ENCODE data around the gene SNX18.

Gene SNX18

DNA sequence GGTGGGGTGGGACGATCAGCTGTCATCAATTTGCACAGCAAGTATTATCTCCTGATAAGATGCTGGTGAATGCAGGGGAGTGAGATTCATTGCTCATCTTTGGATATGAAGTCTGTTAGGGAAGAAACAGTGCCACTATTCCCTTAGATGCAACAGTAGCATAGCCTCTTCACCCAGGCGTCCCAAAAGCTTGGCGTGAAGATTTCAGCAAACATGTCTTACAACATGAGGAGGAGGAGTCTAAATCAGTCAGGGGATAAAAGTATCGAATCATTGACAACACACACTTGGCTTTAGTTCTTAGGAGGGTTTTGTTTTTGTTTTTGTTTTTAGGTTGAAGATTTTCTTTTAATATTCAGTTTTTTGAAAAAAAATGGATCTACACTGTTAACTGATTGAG, 26.5 kb downstream of the SNX18 start:
- DNase-seq (ENCODE audit: low spot score in 2 of 2) (no peak), ATAC-seq (no peak)
- Mint-ChIP-seq H3K4me1 (peaks cover 24% of the 10 kb centered on the region), H3K9me3 (no peaks in the 10 kb centered on the region), H3K27ac (no peak overlapping the region), H3K4me3 (no peak overlapping the region), H3K36me3 (peaks cover 24% of the 10 kb centered on the region)

DNA sequence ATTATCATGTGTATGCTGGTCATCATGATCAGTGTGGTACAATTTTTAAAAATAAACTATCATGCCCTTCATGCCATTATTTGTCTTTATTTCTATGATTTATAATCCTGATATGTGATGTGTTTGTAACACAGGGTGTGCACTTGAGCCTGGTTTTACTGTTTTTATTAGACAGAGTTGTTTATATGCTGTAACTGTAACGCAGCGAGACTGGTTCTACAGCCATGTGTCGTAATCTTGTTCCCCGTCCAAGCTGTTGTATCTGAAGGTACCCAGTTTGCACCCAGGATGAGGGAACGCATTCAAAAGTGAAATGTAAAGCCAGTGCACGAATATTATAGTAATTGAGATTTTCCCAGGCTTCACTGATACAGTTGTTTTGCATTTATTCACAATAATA, 28.2 kb downstream of the SNX18 start:
- H3K4me3 Mint-ChIP-seq: no peak overlapping the region
- no peak overlapping the region for H3K27ac Mint-ChIP-seq
- no peaks in the 10 kb centered on the region for H3K9me3 Mint-ChIP-seq
- DNase-seq (ENCODE audit: low spot score in 2 of 2): no peak
- H3K36me3 Mint-ChIP-seq: peaks cover 24% of the 10 kb centered on the region
- ATAC-seq: no peak
- H3K4me1 Mint-ChIP-seq: peaks cover 21% of the 10 kb centered on the region

DNA sequence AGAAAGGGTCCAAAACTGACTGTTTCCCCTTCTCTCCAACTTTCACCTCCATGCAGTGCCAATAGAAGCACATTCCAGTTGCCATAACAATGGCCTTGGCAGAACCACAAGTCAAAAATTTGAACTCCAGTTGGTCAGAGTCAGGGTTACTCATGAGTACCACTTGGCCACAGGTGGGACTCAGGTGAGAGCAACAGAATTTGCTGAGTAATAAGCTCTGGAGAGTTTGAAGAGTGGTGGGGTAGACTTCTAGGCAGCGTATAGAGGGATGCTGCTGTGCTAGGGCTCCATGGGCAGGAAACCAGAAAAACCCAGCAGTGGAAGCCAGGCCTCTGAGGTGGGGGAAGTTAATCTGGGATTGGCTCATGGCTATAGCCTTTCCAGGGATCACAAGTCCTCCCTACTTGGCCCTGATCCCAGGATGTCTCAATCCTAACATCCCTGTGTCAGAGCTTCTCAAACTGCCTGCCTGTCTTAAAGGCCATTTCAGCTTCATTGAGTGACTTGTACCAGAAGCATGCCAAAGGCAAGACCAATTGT, 30.2 kb downstream of the SNX18 start:
- peaks cover 12% of the 10 kb centered on the region for H3K4me1 Mint-ChIP-seq
- DNase-seq (ENCODE audit: low spot score in 2 of 2): no peak
- H3K36me3 Mint-ChIP-seq: peaks cover 22% of the 10 kb centered on the region
- H3K9me3 Mint-ChIP-seq: no peaks in the 10 kb centered on the region
- no peak overlapping the region for H3K27ac Mint-ChIP-seq
- no peak overlapping the region for H3K4me3 Mint-ChIP-seq
- no peak for ATAC-seq

DNA sequence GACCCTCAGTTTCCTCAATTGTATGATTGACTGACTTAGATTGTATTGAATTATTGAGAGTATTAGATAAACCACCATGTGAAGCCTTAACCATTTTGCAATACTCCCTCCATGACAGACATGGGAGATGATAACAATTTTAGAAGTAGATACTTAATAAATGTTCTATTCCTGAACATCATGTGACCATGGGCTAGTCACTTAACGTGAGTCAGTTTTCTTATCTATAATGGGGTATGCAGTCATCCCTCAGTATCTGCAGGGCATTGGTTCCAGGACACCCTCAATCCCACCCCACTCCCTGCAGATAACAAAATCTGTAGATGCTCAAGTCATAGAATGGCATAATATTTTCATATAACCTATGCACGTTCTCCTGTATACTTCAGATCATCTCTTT, 31.0 kb downstream of the SNX18 start:
- peaks cover 15% of the 10 kb centered on the region for H3K36me3 Mint-ChIP-seq
- ATAC-seq: no peak
- DNase-seq (ENCODE audit: low spot score in 2 of 2): no peak
- no peak overlapping the region for H3K27ac Mint-ChIP-seq
- no peaks in the 10 kb centered on the region for H3K9me3 Mint-ChIP-seq
- peaks cover 12% of the 10 kb centered on the region for H3K4me1 Mint-ChIP-seq
- no peak overlapping the region for H3K4me3 Mint-ChIP-seq

DNA sequence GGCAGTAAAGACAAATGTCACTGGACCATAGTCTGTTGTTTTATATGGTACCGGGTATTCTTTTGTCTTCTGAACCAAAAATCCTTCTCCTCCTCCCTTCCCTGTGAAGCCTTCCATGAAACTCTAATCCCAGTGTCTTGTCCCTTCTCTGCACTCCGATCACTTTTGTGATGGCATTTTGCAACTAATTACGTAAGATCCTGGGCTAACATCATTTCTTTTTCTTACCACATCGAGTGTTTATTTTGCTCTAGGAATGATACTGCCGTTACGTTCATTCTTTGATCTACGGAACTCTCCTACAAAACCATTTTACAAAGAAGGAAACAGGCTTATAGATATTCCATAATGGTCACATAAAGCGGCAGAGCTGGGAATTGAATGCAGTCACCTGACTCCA, 33.7 kb downstream of the SNX18 start:
- Mint-ChIP-seq H3K27ac (no peak overlapping the region), H3K4me3 (no peak overlapping the region), H3K4me1 (peaks cover 7% of the 10 kb centered on the region), H3K36me3 (no peaks in the 10 kb centered on the region), H3K9me3 (no peaks in the 10 kb centered on the region)
- ATAC-seq (no peak), DNase-seq (ENCODE audit: low spot score in 2 of 2) (no peak)

DNA sequence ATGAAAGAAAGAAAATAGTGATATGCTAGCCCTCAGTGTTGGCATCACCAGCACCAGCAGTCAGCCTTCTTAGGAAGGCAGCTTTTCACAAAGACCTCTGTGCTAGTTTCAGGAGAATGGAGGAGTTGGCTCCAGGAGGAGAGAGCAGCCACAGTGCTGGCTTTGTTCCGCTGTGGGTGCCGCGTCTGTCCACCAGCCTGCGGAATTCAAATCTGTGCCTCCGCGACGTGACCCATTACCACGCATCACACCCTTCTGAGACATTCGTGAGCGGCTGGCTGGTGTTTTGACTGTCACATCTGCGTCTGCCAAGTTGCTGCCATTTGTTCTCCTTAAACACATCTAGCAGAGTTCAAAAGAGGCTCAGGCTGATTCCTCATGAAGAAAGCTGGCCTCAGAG, 34.4 kb downstream of the SNX18 start:
- H3K27ac Mint-ChIP-seq: no peak overlapping the region
- DNase-seq (ENCODE audit: low spot score in 2 of 2) (no peak), ATAC-seq (no peak)
- H3K4me1 Mint-ChIP-seq: peaks cover 7% of the 10 kb centered on the region
- H3K9me3 Mint-ChIP-seq: no peaks in the 10 kb centered on the region
- H3K36me3 Mint-ChIP-seq: no peaks in the 10 kb centered on the region
- no peak overlapping the region for H3K4me3 Mint-ChIP-seq

DNA sequence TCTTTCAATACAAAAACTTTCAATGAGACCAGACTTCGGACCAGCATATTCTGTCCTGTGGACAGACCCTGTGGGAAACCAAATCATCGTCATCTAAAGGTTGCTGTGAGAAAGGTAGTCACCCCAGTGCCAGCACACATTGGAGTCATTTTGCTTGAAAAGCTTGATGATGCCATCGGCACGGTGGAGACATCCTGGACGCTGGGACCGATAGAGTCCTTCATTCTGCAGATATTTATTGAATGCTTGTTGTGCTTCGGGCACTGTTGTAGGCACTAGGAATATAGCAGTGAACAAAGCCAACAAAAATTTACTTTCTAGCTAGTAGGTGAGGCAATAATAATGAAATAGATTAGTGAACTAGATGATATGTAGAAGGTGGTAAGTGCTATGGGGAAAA, 34.9 kb downstream of the SNX18 start:
- H3K4me1 Mint-ChIP-seq: peaks cover 7% of the 10 kb centered on the region
- no peak for DNase-seq (ENCODE audit: low spot score in 2 of 2)
- H3K27ac Mint-ChIP-seq: no peak overlapping the region
- no peaks in the 10 kb centered on the region for H3K9me3 Mint-ChIP-seq
- H3K4me3 Mint-ChIP-seq: no peak overlapping the region
- H3K36me3 Mint-ChIP-seq: no peaks in the 10 kb centered on the region
- no peak for ATAC-seq

DNA sequence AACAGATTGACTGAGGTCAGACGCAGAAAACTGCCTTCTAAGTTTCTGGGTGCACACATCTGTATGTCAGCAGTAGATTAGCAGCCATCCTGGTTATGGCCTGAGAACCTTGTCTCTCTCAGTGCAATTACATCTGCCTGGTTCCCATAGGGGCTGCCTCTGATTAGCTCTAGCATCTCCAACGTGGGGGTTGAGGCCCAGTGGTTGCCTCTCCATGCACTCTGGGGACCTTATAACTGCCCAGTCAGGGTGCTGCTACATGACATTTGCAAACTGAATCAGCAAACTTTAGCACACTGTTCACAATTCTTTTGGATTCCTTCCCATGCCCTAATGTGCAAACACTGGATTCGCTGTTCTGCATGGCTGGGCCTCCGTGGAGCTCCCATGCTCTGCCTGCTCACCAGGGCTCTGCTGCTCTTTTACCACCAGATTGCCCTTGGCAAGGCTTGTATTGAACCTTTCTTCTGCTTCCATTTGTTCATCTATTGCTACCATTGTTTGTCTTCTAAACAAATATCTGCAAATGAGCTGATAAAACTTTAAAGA, 36.2 kb downstream of the SNX18 start:
- Mint-ChIP-seq H3K9me3 (no peaks in the 10 kb centered on the region), H3K27ac (no peak overlapping the region), H3K36me3 (no peaks in the 10 kb centered on the region), H3K4me1 (peaks cover 7% of the 10 kb centered on the region), H3K4me3 (no peak overlapping the region)
- no peak for DNase-seq (ENCODE audit: low spot score in 2 of 2)
- no peak for ATAC-seq

DNA sequence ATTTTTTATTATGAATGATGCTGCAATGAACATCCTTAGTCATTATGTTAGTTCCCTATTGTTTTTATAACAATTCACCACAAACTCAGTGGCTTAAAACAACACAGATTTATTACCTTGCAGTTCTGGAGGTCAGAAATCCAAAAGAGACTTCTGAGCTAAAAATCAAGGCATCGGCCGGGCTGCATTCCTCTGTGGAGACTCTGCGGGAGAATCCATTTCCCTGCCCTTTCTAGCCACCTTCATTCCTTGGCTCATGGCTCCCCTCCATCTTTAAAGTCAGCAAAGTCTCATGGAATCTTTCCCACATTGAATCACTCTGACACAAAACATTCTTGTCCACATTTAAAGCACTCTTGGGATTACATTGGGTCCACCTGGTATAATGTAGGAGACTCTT, 38.6 kb downstream of the SNX18 start:
- DNase-seq (ENCODE audit: low spot score in 2 of 2) (no peak), ATAC-seq (no peak)
- no peaks in the 10 kb centered on the region for H3K36me3 Mint-ChIP-seq
- H3K4me1 Mint-ChIP-seq: no peaks in the 10 kb centered on the region
- H3K9me3 Mint-ChIP-seq: no peaks in the 10 kb centered on the region
- no peak overlapping the region for H3K4me3 Mint-ChIP-seq
- no peak overlapping the region for H3K27ac Mint-ChIP-seq

DNA sequence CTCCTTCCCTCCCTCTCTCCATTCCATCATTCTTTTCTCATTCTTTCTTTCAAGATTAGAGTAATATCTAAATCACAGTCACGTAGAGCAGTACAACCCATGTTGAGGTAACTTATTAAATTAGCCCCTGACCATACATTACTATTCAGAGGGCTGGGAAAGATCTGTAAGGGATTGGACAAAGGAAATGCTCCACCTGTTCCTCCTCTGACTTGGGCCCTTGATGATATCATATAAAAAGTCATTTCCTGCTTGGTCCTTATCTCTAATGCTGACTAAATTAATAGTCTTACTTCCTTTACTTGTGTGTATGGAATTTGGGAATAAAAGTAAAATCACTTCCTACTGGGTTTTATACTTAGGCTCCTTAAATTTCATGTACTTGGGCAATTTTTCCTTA, 40.8 kb downstream of the SNX18 start:
- H3K27ac Mint-ChIP-seq: no peak overlapping the region
- H3K4me3 Mint-ChIP-seq: no peak overlapping the region
- H3K9me3 Mint-ChIP-seq: no peaks in the 10 kb centered on the region
- DNase-seq (ENCODE audit: low spot score in 2 of 2): no peak
- no peak for ATAC-seq
- H3K36me3 Mint-ChIP-seq: no peaks in the 10 kb centered on the region
- H3K4me1 Mint-ChIP-seq: no peaks in the 10 kb centered on the region

DNA sequence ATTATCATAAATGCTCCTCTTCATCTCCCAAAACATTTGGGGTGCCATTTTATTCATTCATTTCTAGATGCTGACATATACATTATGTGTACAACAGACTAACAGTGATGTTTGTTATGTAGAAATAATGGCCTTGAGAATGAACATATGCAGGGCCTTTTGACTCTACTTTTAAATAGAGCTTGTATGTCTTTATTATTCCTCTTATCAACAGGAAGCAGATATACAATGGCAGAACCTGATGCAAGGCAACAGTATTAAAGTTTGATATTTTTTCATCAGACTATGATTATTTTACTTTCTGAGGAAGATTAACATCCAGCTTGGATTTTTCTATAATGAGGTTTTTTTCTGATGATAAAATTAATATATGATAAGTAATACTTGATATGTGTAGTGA, 44.1 kb downstream of the SNX18 start:
- ATAC-seq: no peak
- no peak overlapping the region for H3K27ac Mint-ChIP-seq
- H3K36me3 Mint-ChIP-seq: no peaks in the 10 kb centered on the region
- no peak overlapping the region for H3K4me3 Mint-ChIP-seq
- no peaks in the 10 kb centered on the region for H3K9me3 Mint-ChIP-seq
- no peak for DNase-seq (ENCODE audit: low spot score in 2 of 2)
- H3K4me1 Mint-ChIP-seq: no peaks in the 10 kb centered on the region

DNA sequence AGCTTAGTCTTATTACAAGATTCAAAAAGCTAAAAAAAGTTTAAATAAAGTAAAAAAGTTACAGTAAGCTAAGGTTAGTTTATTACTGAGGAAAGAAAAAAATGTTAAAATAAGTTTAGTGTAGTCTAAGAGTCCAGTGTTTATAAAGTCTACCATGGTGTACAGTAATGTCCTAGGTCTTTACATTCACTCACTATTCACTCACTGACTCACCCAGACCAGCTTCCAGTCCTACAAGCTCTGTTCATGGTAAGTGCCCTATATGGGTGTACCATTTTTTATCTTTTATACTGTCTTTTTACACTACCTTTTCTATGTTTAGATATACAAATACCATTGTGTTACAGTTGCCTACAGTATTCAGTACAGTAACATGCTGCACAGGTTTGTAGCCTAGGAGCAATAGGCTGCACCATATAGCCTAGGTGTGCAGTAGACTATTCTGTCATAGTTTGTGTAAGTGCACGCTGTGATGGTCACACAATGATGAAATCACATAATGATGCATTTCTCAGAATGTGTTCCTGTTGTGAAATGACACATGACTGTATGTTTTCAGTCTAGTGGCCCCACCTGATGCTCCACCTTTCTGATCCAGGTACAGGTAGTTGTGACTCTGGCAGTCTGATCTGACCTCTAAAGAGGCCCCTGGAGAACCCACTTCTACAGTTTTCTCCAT, 45.7 kb downstream of the SNX18 start:
- no peak overlapping the region for H3K4me3 Mint-ChIP-seq
- H3K36me3 Mint-ChIP-seq: no peaks in the 10 kb centered on the region
- no peak overlapping the region for H3K27ac Mint-ChIP-seq
- no peaks in the 10 kb centered on the region for H3K4me1 Mint-ChIP-seq
- H3K9me3 Mint-ChIP-seq: no peaks in the 10 kb centered on the region
- no peak for DNase-seq (ENCODE audit: low spot score in 2 of 2)
- ATAC-seq: no peak

DNA sequence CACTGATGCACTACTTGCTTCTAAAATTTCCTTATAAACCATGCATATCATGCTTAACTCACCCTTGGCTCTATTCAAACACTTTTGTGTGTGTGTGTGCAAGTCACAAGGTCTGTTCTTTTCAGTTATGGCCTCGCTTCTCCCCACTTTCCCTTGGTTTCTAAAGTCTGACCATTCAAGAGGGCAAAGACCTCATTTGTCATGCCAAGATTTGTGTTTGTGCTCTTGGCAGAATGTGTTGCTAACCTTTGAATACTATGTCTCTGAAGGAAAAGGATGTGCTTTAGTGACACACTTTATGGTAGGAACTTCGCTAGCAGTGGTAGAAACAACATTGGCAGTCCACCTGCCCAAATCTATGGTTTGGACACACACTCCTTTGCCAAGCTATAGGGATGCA, 50.4 kb downstream of the SNX18 start:
- ATAC-seq (no peak), DNase-seq (ENCODE audit: low spot score in 2 of 2) (no peak)
- Mint-ChIP-seq H3K4me3 (no peak overlapping the region), H3K36me3 (no peaks in the 10 kb centered on the region), H3K27ac (no peak overlapping the region), H3K4me1 (no peaks in the 10 kb centered on the region), H3K9me3 (no peaks in the 10 kb centered on the region)

DNA sequence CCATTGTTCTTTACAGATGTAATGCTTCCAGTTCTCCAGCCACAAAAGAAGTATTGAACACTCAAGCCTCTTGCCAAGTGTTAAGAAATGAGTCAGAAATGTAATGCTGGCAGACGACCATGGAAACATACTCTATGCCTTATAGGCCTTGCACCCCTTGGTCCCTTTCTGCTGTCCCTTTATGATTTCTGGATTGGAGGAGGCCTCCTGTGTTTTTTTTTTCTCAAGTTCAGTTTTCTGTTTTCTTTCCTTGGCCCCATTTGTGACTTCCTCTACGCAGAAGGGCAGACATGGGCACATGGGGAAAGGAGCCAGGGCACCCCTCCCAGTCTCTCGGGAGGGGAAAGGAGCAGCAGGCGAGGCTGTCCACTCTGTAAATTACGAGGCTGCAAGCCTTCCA, 53.4 kb downstream of the SNX18 start:
- no peak for DNase-seq (ENCODE audit: low spot score in 2 of 2)
- Mint-ChIP-seq H3K9me3 (no peaks in the 10 kb centered on the region), H3K36me3 (no peaks in the 10 kb centered on the region), H3K27ac (no peak overlapping the region), H3K4me3 (no peak overlapping the region), H3K4me1 (peaks cover 14% of the 10 kb centered on the region)
- no peak for ATAC-seq

DNA sequence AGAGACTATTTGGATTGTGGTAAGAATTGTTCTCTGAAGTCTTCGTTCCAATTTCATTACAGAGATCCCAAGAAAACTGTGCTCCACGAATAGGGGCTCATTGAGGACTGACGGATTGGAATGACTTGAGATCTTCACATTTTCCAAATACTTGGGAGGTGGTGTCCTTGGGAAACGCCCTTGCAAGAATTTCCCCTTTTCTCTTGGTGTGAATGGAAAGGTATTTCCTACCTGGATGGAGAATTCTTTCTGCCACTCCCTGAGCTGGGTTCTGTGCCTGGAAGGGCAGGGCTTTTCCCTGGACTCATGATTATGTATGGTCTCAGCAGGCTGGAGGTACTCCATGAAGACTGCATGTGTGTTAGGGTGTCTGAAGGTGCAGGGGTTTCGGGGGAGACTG, 53.9 kb downstream of the SNX18 start:
- Mint-ChIP-seq H3K9me3 (no peaks in the 10 kb centered on the region), H3K27ac (no peak overlapping the region), H3K36me3 (no peaks in the 10 kb centered on the region), H3K4me1 (peaks cover 15% of the 10 kb centered on the region), H3K4me3 (no peak overlapping the region)
- DNase-seq (ENCODE audit: low spot score in 2 of 2): no peak
- no peak for ATAC-seq

DNA sequence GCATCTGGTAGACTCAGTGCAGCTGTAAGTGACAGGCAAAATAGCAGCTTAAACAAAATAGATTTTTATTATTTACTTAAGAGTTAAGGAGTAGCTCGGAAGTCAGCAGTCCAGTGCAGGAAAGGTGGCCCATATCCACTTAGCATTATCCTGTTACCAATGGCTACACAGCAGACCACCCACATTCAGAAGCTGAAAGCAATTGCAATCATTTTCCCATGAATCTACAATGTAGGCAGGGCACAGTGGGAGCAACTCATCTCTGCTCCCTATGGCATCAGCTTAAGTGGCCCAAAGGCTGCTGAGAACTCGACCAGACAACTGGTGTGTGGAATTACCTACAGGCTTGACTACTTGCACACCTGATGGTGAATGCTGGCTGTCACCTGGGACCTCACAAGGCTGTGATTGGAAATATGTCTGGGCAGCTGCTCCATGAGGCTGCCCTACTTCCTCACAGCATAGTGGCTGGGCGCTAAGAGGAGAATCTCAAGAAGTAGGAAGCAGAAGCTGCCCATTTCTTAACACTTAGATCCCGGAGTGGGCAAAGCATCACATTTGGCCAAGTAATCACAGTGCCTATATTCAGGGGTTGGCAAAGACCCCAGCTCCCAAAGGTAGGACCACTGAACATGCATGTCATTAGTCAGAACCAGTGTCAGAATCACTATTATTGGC, 56.4 kb downstream of the SNX18 start:
- H3K27ac Mint-ChIP-seq: no peak overlapping the region
- ATAC-seq: no peak
- H3K9me3 Mint-ChIP-seq: no peaks in the 10 kb centered on the region
- H3K36me3 Mint-ChIP-seq: no peaks in the 10 kb centered on the region
- H3K4me3 Mint-ChIP-seq: no peak overlapping the region
- no peak for DNase-seq (ENCODE audit: low spot score in 2 of 2)
- H3K4me1 Mint-ChIP-seq: peaks cover 15% of the 10 kb centered on the region
